Stimulated activated CD4-positive, alpha-beta T cell treated with anti-CD3 and anti-CD28 coated beads, Interleukin-1b, Interleukin-23, amount 100 ng/mL, for 48 hours (primary cell): ENCODE data around the gene REC114.
"Not testable (repeated sequence)": the region's sequence is repeated elsewhere in the genome, so short reads cannot be mapped to it uniquely, and the experiment has no call there.

Source experiments
- DNase-seq: peaks from one replicate; pipeline ENCODE4 v3.0.0-alpha.2; 2020

REC114 gene

DNA sequence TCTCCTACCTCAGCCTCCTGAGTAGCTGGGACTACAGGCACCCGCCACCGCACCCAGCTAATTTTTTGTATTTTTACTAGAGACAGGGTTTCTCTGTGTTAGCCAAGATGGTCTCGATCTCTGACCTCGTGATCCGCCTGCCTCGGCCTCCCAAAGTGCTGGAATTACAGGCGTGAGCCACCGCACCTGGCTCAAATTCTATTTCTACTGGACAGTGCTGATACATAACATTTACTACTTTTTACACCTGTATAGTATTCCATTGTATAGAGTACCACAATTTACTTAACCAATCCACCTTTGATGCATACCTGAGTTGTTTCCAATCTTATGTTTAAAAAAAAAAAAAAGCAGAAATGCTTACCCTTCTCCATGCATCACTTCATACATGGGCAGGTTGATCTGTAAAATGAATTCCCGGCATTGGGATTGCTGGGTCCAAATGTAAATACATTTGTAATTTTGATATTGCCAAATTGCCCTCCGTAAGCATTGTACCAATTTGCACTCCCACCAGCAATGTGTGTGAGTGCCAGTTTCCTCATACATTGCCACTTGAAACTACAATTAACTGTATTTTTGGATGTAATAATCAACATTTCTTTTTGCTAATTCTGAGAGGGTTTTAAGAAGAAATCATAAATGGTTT is 95.7 kb downstream of the REC114 start:
- no peak for DNase-seq

DNA sequence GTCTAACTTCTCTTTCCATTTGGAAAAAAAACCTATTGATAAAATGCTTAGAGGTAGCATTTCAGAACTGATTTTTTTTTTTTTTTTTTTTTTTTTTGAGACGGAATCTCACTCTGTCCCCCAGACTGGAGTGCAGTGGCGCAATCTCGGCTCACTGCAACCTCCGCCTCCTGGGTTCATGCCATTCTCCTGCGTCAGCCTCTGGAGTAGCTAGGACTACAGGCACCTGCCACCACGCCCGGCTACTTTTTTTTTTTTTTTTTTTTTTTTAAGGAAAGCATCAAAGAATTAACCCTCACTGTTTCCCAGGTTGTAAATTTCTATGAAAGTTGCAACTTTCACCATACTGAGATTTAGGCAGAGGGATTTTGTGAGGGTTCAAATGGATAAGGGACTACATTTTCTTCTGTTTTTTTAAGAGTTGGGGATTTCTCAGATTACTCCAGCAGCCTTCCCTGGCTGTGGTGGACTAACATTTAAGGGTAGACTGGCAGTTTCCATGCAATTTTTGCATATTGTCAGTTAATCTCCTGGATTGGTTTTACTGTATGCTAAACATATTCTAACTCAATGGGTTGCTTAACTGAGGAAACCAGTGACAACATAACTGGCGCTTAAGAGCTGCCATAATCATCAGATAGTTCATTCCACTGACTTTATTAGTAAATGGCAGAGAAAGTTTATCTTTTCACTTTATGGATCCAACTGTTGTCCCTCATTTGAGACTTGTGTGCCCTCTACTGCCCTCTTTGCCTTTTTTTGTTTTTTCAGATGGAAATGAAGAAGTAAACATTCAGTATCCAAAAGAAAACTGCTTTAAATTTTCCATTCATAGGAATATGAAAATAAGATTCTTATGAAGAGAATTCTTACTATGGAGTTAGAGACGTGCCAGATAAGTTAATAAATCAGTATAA is 96.5 kb downstream of the REC114 start:
- DNase-seq: no peak

DNA sequence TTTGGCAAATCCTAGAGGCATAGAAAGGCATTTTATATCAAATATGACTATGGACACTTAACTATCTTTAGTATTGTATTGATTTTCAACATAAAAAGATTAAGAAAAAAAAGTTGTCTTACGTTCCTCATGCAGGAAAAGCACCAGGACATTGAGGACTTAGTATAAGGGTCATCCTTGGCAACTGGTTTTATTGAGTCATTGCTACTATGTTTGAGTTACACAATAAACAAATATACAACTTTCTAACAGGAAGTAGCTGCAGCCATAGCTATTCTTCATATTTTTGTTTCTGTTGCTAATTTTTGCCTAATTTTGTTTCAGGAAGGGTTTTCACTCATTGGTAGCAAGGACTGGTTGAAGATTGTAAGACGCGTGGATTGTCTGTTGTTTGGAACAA is 97.2 kb downstream of the REC114 start:
- no peak for DNase-seq

DNA sequence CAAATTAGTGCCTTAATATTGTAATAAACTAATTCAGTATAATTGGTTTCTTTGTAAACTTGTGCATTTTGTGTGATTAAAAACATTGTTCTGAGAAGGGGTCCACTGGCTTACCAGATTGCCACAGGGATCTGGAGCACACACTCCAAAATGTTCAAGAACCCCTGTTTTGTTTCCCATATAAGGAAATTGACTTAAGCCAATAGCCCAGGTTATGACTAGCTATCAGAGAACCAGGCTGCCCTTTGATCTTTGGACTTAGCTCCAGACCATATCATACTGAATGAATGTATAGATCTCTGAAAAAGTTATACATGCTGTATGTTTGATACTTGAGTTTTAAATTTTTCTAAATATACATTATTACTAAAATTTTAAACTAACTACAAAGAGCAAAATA is 98.5 kb downstream of the REC114 start:
- DNase-seq: no peak

DNA sequence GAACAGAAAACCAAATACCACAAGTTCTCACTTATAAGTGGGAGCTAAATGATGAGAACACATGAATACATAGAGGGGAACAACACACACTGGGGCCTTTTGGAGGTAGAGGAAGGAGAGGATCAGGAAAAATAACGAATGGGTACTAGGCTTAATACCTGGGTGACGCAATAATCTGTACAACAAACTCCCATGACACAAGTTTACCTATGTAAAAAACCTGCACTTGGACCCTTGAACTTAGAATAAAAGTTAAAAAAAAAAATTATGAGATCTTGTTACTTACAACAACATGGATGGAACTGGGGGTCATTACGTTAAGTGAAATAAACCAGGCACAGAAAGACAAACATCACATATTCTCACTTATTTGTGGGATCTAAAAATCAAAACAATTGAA is 106.0 kb downstream of the REC114 start:
- DNase-seq: not testable (repeated sequence)

DNA sequence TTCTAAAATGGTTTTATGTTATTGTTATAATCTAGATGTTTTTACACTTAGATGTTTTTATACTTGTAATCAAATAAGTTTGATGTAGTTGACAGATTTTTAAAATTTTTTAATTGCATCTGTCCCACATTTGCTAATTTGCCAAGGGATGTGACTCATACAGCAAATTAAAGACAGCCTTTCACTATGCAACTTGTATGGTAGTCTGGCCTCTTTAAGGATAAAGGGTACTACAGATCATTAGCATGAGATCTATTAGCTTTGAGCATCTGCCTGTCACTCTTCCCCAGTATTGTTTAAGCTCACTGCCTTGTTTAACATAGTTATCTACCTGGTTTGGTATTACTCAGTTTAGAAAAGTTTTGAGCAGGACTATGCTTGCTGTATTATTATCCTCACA is 107.2 kb downstream of the REC114 start:
- no peak for DNase-seq

DNA sequence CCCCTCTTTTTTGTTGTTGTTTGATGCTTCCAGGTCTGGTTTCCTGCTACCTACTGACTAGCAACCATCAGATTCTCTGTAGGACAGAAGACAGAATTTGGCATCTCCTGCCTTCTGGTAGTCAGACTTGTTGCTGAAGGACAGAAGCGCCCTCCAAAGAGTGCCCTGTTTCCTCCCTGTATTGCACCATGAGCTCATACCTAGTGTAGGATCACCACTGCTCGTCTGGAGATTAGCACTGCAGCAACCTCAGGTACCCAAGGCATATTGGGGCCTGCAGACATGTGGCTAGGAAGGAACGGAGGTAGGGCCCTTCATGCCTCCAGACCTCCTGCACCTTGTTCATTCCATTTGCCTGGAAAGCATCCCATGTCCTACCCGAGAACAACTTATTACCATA is 112.1 kb downstream of the REC114 start:
- DNase-seq: no peak

DNA sequence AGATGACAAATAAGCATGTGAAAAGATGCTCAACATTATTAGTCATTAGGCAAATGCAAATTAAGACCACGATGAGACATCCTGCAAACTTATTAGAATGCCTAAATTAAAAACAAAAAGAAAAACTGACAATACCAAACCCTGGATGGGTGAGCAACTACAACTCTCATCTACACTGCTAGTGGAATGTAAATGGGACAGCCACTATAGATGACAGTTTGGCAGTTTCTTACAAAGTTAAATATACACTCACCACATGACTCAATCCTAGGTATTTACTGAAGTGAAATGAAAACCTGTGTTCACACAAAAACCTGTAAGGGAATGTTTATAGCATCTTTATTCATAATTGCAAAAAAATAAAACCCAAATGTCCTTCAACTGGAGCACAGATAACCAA is 115.6 kb downstream of the REC114 start:
- DNase-seq: no peak

DNA sequence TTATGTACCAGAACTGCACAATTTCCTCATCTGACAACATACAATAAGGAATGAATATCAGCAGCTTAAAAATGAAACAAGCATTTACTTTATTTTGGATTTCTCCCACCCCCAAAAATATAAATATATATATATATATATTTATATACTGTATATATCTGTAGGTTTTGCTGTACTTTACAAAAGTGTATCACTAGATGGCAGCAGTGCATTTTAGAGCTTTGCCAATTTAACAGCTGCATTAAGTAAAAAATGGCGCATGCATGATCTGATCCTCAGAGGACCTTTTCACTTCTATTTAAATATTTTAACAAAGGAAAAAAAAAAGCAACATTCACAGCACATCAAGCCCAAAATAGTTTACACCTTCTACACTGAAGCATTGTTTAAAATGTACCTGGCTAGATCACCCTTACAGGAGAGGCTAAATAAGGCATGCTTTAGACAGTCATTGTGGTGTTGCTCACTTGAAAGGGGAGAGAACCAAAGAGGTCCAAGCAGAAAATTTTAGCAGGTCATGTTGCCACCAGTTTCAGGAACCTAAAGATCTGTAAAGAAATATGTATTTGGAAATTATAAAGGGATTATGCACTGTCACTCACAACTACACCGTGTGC is 117.6 kb downstream of the REC114 start:
- no peak for DNase-seq

DNA sequence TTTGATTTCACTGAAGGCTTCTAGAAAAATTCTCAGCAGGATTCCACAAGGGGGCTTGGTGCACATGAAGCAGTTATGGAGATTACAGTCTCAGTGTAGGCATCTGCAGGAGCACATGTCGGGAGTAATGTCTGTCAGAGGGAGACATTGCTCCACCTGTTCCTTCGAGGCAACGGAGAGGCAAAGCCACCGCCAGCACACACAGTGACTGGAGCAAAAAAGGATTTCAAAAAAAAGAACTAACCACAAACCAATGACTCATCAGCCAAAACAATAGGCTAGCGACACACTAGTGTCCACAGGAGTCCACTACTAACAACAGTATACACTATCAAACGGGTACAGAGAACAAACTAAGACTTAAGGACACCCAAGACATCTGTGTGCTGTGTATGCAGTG is 121.3 kb downstream of the REC114 start:
- DNase-seq: no peak

DNA sequence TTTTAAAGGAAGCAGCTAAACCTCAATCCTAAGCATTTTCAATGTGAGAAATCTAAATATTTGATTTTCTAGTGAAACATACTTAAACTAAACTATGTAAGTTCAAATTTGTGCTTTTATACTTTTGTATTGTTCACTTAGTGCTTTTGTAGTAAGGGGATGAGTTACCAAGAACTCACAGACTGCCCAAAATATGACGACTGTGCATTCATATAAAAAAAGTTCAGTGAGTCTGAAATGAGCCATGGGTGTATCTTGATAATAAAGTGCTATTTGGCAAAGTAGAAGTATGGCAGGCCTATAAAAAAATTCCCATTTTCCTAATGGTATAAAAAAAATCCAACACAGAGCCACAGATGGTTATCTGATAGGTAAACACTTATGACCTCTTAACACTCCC is 124.1 kb downstream of the REC114 start:
- no peak for DNase-seq

DNA sequence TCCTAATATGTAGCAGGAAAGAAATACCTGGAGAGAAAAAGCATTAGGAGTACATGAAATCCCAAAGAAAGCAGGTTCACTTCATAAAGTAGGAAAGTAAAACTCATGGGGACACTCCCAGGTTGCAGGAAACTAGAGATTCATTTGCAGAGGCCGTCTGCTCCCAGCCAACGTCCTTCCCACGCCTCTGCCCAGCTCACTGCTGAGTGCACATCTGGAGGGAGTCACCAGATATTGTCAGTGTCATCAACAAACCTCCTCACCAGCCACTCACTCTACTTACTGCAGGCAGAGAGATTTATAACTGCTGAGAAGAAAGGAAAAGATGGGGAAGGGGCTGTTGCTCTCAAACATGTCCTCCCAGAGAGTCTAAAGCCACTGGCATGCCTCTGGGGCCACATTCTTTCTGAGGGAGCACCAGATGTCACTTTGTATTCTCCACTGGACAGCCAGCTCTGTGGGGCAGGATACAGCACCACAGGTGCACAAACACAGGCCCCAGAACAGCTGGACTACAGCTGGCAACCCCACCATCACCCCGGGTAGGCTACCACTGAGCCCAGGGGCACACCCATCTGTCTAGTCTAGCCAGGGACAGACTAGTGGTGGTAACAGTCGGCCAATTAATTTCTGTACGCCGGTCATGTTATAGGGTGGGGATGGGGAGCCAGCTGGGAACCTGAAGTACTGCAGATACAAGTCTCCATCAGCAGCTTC is 125.8 kb downstream of the REC114 start:
- no peak for DNase-seq

DNA sequence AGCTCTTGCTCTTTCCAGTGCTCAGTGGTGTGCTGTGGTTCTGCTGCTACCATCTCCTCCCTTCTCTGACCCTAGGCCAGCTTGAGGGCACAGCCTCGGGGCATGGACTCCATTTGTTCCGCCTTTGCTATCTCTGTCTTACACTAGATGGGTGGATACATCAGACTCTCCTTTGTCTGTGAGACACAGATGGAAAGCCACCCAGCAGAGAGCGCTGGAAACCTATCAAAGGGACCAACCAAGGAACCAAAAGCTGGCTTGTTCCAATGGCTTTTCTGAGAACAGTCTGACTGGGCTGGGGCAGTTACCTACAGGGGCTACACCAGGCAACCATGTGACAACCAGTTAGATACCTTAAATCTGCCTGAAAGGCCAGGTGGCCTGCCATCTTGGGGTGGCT is 126.4 kb downstream of the REC114 start:
- no peak for DNase-seq

DNA sequence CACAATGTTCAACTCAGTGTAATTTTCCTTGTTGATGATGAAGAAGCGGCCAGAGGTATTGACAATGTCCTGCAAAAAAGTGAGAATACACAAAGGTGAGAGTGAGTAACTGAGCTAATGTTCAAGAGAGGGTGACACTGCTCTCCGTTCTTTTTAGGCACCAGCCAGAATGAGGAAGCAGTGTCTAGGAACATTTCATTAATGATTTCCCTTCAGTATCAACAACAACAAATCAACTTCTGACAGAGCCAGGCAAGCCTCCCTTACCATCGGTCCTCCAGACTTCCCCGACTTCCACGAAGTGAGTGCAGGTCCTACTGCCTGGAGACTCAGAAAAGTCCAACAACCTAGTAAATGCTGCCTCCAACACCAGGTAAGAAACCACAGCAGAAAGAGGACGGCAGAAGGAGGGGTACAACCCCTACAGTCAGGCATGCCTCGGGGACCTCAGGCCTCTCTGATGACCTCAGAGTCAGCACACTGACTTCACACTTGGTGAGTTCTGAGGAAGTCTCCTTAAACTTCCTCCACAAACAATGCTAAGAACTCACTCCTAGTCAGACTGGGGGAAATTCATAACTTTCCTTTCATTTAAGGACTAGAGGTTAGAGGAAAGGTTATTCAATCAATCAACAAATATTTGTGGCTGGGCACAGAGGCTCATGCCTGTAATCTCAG is 127.5 kb downstream of the REC114 start:
- no peak for DNase-seq

DNA sequence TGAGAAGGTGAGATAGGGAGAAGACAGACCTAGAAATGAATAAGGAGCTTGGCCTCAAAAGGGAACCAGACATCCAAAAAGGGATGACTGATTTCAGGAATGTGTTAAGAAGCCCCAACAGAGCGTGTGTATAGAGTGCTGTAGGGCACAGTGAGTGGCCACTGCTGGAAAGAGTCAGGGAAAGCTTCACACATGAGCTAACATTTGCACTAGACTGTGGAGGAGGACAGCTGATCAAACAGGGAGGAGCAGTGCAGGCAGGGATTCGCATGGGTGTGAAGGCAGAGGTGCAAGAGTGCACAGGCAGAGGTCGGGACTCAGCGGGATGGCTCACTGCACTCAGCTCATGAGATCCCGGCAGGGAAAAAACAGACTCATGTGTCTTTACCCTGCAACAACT is 128.4 kb downstream of the REC114 start:
- DNase-seq: no peak

DNA sequence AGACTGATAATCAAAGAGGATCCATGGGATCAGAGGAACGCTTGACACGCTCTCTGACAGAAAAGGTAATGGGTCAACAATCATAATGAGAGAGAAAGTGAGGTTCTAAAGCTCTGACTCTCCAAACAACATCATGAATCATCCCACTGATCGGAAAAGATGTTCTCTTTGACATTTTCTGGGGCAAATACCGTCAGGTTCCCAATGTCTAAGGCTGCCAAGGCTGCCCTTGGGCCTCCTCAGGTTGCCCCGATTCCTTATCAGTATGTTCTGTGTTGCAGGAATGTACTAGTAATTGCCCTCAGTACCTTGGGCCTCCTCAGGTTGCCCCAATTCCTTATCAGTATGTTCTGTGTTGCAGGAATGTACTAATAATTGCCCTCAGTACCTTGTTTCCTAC is 129.3 kb downstream of the REC114 start:
- DNase-seq: no peak

DNA sequence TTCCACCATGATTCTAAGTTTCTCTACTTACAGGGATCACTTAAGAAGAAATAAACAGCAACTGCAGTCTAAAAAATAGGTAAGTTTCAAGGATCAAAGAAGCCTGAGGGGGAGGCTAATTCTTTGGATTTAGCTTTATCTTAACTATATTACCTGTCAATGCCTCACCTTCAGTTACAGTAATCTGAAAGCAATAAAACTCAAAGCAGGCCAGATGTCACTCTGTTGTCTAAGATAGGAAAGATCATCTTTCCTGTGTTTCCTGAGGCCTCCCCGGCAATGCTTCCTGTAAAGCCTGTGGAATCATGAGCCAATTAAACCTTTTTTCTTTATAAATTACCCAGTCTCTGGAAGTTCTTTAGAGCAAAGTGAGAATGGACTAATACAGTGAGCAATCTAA is 130.1 kb downstream of the REC114 start:
- no peak for DNase-seq

DNA sequence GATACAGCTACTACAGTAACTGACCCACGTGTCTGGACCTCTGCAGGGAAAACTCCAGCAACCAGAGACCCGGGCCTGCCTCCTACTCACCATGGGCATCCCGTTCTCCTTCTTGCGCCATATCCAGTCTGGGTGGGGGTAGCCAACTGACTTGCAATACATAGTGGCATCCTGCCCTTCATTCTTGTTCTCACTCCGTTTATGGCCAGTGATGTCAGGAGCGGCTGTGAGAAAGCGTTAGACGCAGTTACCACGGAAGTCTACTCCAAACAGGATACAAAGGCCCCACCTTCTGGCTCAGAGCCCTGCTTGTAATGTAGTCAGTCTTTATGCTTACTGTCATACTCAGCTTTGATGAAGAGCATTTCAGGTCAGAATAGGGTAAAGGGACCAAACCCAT is 130.6 kb downstream of the REC114 start:
- no peak for DNase-seq

DNA sequence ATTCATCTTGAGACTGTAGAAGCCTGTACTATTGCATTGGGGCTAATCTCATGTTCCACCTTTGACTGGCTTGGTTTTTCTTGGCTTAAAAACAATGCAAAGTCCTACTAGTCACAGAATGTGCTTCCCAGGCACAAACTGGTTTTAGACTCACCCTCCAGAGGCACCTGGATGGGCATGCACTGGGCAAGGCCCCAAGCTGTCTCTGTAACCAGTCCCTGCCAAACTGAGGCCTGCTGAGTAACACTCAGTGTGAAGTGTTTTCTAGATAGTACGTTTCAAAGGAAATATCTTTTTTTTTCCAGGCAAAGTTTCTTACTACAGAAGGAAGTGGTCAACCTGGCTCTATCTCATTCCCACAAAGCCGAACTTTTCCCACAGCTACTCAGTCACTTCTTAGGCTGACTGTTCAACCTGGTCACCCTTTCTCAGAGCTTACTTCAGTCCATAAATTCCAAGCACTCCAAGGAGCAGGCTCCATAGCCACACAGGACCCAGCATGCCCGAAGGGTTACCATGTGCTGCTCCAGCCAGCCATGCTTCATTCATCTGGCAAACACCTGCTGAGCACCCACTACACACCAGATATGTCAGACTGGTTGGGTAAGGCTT is 132.8 kb downstream of the REC114 start:
- DNase-seq: no peak

DNA sequence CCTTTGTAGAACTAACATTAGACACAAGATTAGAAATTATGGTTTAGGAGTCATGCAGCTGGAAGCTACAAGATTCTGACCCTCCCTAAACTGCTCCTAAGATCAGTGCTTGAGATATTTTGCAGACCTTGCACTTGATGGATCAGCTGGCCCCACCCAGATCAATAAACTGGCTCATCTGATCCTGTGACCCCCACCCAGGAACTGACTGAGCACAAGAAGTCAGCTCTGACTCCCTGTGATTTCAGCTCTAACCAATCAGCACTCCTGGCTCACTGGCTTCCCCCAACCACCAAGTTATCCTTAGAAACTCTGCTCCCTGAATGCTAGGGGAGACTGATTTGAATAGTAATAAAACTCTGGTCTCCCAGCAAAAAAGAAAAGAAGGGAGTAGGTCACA is 134.6 kb downstream of the REC114 start:
- DNase-seq: not testable (repeated sequence)

DNA sequence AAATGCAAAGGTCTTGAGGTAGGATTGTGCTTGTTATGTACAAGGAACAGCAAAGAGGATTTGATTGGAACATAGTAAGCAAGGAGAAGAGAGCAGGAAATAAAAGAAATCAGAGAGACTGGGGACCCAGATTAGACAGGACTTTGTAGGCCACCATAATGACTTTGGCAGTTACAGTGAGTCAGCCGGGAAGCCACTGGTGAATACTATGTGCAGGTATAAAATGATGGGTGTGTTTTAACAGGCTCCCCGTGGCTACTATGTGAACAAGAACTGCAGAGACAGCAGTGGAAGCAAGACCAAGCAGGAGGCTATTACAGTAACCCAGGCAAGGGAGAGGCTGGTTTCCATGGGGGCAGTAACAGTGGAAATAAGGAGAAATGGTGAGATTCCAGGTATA is 135.1 kb downstream of the REC114 start:
- no peak for DNase-seq

DNA sequence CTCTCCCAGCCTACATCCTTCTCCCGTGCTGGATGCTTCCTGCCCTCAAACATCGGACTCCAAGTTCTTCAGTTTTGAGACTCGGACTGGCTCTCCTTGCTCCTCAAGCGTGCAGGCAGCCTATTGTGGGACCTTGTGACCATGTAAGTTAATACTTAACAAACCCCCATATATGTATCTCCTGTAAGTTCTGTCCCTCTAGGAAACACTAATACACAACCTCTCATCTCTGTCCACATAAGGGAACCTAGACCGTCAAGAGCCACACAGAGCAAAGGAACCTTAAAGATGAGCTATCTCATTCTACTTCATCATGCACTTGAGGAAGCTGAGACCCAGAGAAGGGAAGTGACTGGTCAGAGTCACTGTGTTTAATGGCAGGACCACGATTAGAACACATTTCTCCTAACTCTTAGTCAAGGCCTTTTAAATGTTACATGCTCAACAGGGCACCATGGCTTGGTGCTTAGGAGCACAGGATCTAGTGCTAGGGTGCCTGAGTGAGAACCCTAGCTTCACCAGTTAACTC is 140.0 kb downstream of the REC114 start:
- DNase-seq: no peak
